HFF-Myc (cell line): ENCODE results near the gene PVALEF.

Experiments
- DNase-seq: peaks from one replicate; pipeline ENCODE4 v3.0.0-alpha.2; 2011; ENCODE audit warnings: low read depth; ENCODE audit errors: extremely low read depth
- H3K4me3 ChIP-seq: replicated peaks from 2 replicates; pipeline ENCODE4 v1.5.1; 2011; ENCODE audit warnings: low read depth, mild to moderate bottlenecking, control low read depth, low read length
- TF ChIP-seq, protein P1 (sequence below): IDR thresholded peaks from 2 replicates; pipeline ENCODE4 v1.5.1; 2012; ENCODE audit warnings: mild to moderate bottlenecking, low read depth, low read length, control low read depth; ENCODE audit errors: missing control alignments

PVALEF gene

GRCh38 chr17:81157848-81158687, 7.2 kb upstream of the PVALEF start:
- no peak for DNase-seq
- TF ChIP-seq, protein P1, sequence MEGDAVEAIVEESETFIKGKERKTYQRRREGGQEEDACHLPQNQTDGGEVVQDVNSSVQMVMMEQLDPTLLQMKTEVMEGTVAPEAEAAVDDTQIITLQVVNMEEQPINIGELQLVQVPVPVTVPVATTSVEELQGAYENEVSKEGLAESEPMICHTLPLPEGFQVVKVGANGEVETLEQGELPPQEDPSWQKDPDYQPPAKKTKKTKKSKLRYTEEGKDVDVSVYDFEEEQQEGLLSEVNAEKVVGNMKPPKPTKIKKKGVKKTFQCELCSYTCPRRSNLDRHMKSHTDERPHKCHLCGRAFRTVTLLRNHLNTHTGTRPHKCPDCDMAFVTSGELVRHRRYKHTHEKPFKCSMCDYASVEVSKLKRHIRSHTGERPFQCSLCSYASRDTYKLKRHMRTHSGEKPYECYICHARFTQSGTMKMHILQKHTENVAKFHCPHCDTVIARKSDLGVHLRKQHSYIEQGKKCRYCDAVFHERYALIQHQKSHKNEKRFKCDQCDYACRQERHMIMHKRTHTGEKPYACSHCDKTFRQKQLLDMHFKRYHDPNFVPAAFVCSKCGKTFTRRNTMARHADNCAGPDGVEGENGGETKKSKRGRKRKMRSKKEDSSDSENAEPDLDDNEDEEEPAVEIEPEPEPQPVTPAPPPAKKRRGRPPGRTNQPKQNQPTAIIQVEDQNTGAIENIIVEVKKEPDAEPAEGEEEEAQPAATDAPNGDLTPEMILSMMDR: no peak
- H3K4me3 ChIP-seq: no peak overlapping the region

GRCh38 chr17:81158688-81159590, 6.4 kb upstream of the PVALEF start:
- H3K4me3 ChIP-seq: no peak overlapping the region
- TF ChIP-seq, protein P1: no peak
- no peak for DNase-seq

- TF ChIP-seq, protein P1: no peak
- H3K4me3 ChIP-seq: no peak overlapping the region
- no peak for DNase-seq
Observed at GRCh38 chr17:81159611-81160265, 5.6 kb upstream of the PVALEF start.

- TF ChIP-seq, protein P1: no peak
- no peak overlapping the region for H3K4me3 ChIP-seq
- no peak for DNase-seq
Observed at GRCh38 chr17:81160306-81160705, 5.0 kb upstream of the PVALEF start.

DNA sequence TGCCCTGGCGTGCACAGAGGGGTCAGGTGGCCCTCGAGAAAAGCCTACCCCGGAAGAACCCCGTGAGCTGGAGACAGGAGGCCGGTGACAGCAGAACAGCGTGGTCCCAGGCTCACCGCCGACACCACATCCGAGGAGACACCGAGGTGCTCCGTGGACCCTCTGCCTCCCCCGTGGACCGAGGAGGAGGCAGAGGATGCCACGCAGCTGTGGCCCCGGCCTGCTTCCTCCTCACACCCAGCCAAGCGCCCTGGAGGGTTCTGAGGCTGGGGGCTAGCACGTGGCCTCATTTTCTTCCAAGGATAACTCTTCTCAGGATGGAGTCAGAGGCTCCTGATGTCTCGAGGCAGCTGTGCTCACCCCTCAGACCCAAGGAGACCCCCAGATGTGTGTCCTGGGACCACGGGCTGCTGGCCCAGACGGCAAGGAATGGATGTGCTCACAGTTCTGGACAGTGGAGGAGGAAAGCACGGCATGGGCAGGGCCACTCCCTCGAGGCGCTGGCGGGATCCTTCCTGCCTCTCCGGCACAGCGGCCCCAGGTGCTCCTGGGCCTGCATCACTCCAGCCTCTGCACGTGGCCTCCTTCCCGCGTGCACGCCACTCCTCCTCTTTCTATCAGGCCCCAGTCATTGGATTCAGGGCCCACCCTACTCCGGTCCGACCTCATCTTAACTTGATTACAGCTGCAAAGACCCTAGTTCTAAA, 4.4 kb upstream of the PVALEF start:
- TF ChIP-seq, protein P1: no peak
- no peak overlapping the region for H3K4me3 ChIP-seq
- DNase-seq: no peak

DNA sequence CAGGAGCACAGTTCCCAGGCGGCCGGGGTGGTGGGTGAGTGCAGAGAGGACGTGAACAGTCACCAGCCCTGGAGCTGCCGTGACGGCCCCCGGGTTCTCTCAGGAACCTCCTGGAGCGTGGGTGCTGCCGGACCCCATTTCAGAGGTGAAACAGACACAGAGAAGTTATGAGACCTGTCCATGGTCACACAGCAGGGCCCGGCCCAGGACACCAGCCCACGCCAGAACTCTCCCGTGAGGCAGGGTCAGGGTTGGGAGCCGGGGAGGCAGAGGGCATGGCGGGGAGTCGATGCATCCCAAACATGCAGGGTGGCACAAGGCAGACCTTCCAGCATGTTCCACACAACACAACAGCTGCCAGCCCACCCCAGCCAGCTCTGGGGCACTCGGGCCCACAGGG, 3.8 kb upstream of the PVALEF start:
- TF ChIP-seq, protein P1: no peak
- DNase-seq: no peak
- no peak overlapping the region for H3K4me3 ChIP-seq
